GM19467 (cell line): Measurements from ENCODE around the gene TRAPPC10.
"Not testable (repeated sequence)": the region's sequence is repeated elsewhere in the genome, so short reads cannot be mapped to it uniquely, and the experiment has no call there.

Source experiments
- ATAC-seq: cut with Tn5 transposase; IDR thresholded peaks from one replicate; pipeline ENCODE4 v1.9.1; 2021; ENCODE audit warnings: mild to moderate bottlenecking, moderate library complexity; ENCODE audit not compliant: unreplicated experiment

Gene TRAPPC10

GRCh38 chr21:44086636-44087425, 74.7 kb downstream of the TRAPPC10 start:
- ATAC-seq, result no peak

GRCh38 chr21:44087426-44088400, 75.6 kb downstream of the TRAPPC10 start:
- no peak for ATAC-seq

- ATAC-seq, result no peak
These were observed 76.3 kb downstream of the TRAPPC10 start for GRCh38 chr21:44088401-44088780.

GRCh38 chr21:44089001-44089911, 77.1 kb downstream of the TRAPPC10 start:
- peak; percentile 70 for ATAC-seq

GRCh38 chr21:44090325-44090724, 78.2 kb downstream of the TRAPPC10 start:
- no peak for ATAC-seq

- ATAC-seq, result no peak
These were observed 80.1 kb downstream of the TRAPPC10 start for GRCh38 chr21:44092211-44092610.

GRCh38 chr21:44093761-44094160, 81.7 kb downstream of the TRAPPC10 start:
- no peak for ATAC-seq

GRCh38 chr21:44094832-44095231, 82.7 kb downstream of the TRAPPC10 start:
- ATAC-seq, result no peak

GRCh38 chr21:44098507-44098906, 86.4 kb downstream of the TRAPPC10 start:
- not testable (repeated sequence) for ATAC-seq

DNA sequence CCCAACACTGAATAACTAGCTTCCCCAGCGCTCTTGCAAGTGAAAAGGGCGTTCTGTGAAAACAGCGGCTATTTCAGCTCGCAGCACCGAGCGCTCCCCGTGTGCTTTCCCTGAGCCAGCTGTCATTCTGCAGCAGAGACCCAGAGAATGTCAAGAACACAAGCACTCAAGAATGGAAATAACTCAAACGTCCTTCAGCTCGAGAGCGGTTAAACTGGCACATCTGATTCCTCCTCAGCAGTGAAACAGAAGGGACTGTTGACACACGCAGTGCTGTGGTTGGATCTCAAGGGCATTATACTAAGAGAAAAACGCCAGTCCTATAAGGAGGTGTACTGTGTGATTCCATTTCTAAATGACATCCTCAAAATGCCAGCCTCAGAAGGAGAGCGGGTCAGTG, 86.9 kb downstream of the TRAPPC10 start:
- ATAC-seq, result not testable (repeated sequence)

DNA sequence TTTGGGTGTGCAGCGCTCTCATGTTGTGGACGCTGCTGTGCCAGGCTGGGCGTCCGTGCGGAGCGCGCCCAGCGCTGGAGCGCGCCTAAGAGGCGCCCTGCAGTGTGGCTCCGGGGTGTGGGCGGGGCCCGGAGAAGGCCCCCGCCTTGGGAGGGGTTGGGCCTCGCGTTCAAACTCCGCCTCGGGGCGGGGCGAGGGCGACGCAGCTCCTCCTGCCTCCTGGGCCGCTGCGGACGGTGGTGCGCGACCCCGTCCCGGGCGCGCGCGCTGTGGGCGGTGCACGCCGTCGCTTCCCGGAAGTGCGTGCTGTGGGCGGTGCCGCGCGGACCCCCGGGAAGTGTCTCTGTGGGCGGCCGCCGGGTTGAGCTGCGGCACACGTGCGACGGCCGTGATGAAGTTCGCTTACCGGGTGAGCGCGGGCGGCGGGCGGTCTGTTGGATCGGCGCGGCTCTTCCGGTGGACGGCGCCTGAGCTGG, 95.0 kb downstream of the TRAPPC10 start, which contains the start of gene PWP2:
Gene PWP2 (plus strand): TSS at position 374 of the 476 bp plus-strand sequence. CDS start 18 bp downstream, at position 392.
- peak; percentile 83 for ATAC-seq

- not testable (repeated sequence) for ATAC-seq
These were observed 95.5 kb downstream of the TRAPPC10 start for GRCh38 chr21:44107589-44107988.

- ATAC-seq, result not testable (repeated sequence)
These were observed 101.7 kb downstream of the TRAPPC10 start for GRCh38 chr21:44113702-44114371.

DNA sequence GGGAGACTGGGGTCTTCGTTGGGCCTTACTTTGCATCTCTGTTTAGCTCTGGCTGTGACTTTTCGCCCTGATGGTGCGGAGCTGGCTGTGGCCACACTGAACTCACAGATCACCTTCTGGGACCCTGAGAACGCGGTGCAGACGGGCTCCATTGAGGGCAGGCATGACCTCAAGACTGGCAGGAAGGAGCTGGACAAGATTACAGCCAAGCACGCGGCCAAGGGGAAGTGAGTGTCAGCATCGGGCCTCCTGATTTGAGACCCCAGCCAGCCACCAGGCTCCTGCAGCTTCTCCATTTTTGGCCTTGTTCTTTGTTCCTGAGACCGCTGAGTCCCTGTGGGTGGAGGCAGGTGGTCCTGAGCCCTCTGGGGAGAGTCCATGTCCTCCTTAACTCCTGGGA, 110.0 kb downstream of the TRAPPC10 start:
- ATAC-seq, result not testable (repeated sequence)

GRCh38 chr21:44127827-44128226, 115.7 kb downstream of the TRAPPC10 start:
- ATAC-seq, result not testable (repeated sequence)

DNA sequence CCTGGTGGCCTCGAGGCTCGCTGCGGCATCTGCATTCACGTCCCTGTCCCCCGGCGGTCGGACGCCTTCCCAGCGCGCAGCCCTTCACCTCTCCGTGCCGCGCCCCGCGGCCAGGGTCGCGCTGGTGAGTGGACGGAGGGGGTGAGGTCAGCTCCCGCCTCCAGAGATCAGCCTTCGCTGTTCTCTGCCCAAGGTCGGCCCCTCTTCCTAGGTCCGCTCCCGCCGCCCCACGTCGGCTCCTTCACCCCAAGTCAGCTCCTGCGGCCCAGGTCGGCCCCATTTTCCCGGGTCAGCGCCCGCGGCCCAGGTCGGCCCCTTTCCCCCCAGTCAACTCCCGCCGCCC, 121.6 kb downstream of the TRAPPC10 start:
- ATAC-seq, result not testable (repeated sequence)

DNA sequence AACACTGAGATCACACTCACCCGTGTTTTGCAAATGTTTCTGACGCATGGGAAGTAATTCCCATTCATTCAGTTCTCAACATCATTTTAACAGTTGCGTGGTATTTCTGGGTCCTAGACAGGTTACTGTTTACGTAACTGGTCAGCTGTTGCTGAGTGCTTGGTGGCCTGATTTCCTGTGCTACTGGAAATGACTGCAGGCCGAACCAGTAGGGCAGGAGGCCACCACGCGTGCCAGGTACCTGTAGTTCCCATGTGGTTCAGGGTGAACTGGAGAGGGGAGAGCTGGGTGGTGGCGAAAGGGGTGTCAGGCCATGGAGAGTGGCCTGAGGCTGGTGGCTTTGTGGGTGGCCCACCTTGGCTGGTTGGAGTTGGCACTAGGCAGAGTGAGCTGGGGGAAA, 122.6 kb downstream of the TRAPPC10 start:
- not testable (repeated sequence) for ATAC-seq

DNA sequence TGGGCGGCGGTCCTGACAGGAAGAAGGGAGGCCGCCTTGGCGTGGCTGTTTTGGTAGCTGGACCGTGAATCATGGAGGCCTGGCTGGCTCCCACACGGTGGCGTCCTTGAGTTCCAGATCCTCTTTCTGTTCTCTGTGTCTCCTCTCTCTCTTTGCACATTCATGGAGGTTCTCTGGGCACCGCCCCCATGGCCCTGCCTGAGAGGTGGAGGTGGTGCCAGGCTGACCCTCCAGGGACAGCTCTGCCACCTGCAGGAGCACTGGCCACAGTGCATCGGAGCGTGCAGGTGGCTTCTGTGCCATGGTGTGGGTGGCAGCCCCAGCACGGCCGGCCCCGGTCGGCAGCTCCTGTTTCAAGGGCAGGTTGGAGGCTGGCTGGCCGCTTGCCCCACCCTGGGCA, 125.9 kb downstream of the TRAPPC10 start:
- ATAC-seq, result not testable (repeated sequence)

GRCh38 chr21:44139787-44140551, 127.9 kb downstream of the TRAPPC10 start:
- not testable (repeated sequence) for ATAC-seq
